HG02870 (cell line): ENCODE measurements around the gene TAC4.

Experiments
- ATAC-seq: cut with Tn5 transposase; IDR thresholded peaks from one replicate; pipeline ENCODE4 v1.9.1; 2021; ENCODE audit warnings: mild to moderate bottlenecking, moderate library complexity; ENCODE audit not compliant: unreplicated experiment

Gene TAC4

DNA sequence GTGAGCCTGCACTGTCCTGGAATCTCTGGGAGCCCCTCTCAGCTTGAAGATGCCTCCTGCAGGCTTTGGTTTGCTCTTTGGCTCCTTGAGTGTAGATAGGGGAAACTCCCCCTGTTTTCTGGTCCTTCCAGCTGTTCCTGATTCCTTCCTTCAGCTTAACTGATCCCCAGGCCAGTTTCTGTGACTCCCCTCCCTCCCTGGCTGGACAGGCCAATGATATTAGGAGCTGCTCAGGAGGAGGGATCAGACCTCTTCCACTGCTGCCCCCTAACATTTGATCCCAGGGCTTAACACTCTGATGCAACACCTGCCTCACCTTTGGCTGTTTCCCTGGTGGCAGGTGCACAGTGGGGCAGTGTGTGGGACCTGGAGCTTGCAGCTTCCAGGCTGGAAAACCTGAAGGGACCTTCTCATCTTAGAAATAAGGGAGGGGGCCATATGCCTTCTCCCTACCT is at the start of gene TAC4:
Gene TAC4 (minus strand): TSS at position 51 of the 455 bp plus-strand sequence. CDS start 52 bp downstream, outside the sequence.
- no peak for ATAC-seq

- ATAC-seq = no peak
These were observed 49.0 kb upstream of the TAC4 start for GRCh38 chr17:49896860-49897259.

GRCh38 chr17:49896222-49896621 is 48.4 kb upstream of the TAC4 start:
- no peak for ATAC-seq

- ATAC-seq = no peak
These were observed 47.9 kb upstream of the TAC4 start for GRCh38 chr17:49895812-49896211.

DNA sequence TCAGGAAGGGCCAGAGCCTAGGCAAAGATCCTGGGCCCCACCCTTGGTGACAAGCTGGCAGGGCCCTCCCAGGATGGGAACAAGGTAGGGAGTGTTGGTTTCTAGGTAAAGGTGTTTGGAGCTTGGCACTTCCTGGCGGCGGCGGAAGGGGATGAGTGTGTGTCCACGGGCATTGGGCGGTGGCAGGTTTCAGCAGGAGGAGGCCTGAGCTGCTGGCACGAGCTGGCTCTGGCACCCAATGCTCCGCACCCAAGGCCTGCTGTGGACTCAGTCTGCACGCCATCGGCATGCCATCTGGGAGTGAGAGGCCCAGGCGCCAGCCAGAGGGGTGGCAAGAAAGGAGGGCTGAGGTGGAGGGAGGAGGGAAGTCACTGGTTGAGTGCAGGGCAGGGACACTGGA is 46.9 kb upstream of the TAC4 start:
- ATAC-seq = no peak

- ATAC-seq = no peak
These were observed 44.0 kb upstream of the TAC4 start for GRCh38 chr17:49891694-49892389.

DNA sequence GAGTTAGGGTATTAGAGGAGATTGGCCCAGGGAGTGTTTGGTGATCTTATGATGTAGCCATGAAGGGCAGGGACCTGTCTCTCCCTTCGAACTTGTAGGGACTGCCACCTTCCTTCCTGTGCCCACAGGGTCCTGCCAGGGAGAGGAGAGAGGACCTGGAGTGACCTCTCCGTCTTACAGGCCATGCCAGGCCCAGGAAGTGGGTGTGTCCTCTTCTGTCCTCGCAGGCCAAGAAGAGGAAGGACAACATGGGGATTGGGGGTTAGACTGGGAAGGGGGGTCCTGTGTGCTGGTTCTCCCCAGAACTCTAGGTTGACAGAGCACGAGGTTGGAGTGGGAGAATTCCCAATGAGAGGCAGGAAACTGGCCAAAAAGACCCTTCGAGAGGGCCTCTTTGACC is 43.4 kb upstream of the TAC4 start:
- no peak for ATAC-seq

DNA sequence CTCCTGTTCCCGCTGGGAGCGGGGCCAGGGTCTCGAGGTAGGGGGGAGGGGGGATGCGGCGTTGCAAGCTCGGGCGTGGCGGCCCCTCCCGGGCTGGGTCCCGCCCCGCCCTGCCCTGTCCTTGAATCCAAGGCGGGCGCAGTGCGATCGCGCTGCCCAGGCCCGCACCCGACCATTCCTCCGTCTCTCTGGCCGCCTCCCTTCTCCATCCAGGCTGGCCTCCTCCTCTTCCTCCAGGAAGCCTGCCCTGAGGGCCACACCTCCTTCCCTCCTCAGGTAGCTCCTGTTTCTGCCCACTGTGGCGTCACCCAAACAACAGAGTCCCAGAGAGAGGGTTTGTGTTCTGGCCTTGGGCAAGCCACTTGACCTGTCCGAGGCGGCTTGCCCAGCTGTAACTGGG is 43.0 kb upstream of the TAC4 start:
- ATAC-seq = no peak

DNA sequence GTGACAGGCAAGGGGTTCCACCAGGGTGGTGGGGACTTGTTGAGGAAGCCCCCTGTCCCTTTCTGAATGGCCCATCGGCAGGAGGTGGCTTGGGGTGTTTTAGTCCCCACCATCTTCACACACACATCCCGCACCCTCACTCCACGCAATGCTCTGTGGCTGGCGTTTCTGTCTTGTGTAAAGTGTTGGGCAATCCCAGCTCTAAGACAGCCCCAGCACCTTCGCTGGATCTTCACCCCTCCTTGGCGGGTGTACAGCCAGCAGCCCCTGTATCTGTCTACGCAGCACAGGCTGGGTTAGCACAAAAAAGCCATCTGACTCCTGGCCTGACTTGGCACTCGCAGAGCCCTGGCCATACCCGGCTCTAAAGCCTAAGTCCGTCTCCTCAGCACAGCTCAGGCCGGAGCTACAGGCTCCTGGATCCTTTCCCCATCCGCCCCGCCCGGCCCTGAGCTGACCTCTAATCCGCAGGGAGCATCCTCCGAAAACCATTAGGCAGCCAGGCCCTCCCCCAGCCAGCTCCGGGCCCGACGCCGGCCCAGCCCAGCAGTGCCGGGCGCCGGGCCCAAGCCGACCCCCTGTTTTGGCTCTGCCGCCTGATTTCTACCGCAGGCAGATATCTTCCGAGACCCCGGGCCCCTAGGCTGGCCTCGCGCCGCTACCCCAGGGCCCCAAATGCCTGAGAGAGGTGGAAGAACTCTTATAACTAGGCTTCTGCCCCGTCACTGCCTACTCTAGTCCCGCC is 42.4 kb upstream of the TAC4 start:
- ATAC-seq = no peak

DNA sequence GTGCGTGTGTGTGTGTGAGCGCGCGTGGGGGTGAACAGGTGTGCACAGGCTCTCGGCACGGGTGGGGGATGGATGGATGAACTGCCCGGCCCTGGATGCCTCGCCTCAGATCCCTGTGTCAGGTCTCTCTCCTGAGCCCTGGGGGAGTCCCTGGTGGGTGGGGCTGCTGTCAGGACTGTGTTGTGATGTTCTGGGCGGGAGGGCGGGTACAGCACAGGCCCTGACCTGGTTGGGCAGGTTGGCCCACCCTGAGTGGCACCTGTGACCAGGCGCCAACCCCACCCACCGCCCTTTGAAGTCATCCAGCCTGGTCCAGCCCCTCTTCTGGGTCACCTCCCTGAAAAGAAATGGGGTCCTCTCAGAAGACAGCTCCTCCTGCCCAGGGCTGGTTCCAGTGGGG is 41.6 kb upstream of the TAC4 start:
- ATAC-seq = no peak

GRCh38 chr17:49887744-49888360 is 40.0 kb upstream of the TAC4 start:
- ATAC-seq = no peak

DNA sequence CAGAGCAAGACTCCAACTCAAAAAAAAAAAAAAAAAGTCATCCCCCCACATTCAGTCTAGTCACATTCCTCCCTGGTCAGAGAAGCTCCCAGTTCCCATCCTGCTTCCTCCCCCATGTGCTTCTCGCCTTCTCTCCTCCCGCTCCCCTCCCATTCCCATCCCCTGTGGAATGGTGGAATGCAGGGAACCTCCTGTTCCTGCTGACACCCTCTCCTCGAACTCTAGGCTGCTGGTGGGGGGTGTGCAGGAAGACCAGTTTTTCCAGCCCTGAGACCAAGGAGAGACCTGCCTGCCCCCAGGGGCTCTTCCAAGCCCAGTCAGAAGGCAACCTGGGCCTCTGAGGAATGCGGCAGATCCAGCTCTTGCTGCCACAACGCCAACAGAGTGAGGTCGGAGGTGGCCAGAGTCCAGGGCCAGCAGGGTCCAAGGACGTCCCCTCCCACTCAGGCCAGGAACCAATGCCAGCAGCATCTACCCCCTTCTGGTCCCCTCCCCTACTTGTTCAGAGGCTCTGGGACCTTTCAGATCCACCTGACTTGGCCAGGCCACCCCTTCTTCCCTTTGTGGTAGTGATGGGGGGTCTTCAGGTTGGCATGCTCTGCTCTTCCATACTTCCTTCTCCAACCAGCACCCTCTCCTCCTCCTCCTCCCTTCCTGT is 39.3 kb upstream of the TAC4 start:
- no peak for ATAC-seq

DNA sequence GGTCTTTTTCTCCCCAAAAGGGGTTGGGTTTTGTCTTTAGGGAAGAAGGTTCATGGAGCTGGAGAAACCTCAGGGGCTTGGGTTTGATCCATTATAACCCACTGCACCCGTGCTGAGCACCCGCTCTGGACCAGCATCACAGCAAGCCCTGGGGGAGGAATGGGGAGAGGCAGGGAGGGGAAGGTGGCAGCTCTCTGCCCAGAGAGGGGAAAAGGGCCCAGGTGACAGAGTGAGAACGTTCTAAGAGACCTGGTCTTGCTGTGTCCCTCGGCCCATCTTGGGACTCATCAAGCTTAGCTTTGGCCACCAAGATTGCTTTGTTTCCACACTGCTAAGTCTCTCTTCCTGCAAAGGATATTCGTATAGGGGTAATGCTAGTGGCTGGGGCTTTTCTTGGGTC is 38.2 kb upstream of the TAC4 start:
- ATAC-seq = no peak

- no peak for ATAC-seq
These were observed 34.6 kb upstream of the TAC4 start for GRCh38 chr17:49882434-49882833.

DNA sequence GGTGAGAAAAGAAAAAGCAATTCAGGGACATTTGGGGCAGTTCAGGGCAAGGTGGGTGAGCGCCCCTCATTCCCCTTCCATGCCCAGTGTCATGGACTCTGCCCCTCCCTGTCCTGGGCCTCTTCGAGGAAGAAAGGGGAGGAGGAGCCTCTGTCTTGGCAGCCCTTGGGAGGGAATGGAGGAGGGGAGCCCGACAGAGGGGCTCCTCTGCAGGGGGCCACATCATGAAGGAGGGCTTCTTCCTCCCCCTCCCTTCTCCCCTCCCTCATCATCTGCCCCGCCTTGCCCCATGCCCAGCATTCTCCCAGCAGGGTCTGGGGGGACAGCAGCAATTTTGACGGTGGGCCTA is 33.2 kb upstream of the TAC4 start:
- ATAC-seq = no peak

DNA sequence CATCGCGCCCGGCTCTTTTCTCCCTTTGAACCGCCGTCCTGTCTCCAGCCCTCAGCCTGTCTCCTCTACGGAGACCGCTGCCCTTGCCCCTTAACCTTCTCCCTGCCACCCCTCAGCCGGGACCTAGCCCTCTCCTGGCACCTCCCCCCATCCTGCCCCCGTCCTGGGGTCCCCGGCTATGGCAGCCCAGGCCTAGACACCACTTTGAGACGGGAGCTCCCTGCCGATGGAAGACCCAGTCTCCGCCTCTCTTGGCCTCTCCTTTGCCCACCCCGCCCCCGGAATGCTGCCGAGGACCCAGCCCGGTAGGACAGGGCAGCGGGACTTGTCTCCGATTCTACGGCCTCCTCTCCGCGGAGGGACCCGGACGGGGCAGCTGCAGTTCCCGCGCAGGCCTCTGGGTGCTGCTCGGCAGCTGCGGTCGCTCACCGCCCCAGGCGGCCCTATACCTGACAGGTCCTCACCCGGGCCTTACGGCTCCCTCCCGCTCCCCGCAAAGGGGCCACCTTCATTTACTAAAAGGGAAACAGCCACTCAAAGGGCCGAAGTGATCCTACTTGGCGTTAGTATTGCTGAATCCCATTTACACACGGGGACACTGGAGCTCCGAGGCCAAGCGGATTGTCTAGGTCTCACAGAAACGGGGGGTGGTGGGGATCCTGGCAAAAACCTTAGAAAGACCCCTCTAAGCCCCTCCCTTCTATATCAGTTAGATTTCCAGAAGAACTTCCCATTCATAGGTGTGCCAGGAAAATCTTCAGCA is 32.6 kb upstream of the TAC4 start:
- ATAC-seq = no peak

DNA sequence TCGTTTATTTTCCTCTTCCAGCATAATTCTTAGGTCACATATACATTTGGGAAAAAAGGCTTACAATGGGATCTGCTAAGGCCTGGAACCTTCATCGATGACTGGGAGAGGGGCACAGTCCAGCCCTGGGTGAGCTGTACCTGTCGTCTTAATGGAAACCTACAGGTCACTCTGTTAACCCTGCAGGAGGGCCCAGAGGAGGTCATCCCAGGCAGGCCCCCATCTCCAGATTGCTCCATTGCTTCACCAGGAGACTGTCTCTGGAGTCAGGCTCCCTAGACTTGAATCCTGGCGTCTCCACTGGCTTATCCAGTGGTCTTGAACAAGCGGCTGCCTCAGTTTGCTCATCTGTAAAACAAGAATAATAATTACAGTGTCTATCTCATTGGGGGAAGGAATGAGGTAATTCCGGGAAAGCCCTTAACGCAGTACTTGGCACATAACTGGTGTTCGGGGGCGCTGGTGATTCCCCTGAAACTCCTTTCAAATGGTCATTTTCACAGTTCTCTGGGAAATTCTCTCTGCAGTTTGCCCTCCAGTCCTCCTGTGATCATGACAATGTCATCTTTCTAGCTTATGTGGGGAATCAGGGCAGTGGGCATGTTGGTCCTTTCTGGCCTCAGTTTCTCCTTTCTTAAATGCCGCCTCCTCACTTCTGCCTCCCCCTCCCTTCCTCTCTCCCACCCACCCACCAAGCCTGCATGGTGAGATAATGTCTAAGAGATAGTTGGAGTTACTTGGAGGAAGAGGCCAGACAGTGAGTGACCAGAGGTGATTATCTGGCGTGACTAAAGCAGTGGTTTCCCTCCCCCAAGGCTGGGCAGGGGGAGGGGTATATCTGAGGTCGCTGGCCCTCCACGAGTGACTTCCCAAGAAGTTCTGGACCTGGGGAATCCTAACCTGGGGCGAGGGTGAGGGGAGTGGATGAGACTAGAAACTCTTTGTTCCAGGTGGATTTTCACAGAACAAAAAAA is 31.3 kb upstream of the TAC4 start:
- ATAC-seq = no peak

DNA sequence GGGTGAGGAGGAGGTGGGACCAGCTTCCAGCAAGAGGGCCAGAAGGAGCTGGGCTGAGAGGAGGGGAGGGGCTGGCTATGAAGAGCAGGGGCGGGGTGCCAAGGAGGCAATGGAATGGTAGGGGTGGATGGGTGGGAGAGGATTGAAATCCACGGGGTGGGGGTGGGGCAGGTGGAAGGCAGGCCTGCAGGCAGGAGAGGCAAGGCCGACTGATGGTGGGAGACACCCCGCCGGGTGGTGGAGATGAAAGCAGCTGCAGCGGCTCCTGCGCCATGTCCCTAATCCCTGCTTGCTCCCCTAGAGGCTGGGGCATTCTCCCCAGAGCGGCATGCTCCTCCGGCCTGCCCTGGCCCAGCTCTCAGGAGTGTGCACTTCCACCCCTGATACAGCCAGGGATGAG is 27.8 kb upstream of the TAC4 start:
- no peak for ATAC-seq

DNA sequence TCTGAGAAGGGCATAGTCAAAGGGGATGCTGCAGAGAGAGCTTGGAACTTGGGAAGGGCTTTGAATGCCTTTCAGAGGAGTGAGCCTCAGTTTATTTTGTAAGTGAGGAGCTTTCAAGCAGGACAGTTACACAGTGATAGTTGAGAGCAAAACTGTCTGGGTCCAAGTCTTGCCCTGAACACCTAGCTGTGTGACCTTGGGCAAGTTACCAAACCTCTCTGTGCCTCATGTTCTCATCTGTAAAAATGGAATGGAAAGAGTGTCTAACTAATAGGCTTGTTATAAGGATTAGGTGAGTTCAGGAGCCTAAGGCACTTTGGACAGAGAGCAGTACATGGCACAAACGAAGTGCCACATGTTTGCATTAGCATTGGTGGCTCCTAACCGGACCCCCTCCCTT is 27.0 kb upstream of the TAC4 start:
- ATAC-seq = no peak

GRCh38 chr17:49873926-49874325 is 26.1 kb upstream of the TAC4 start:
- no peak for ATAC-seq
